H1 (cell line): ENCODE measurements around the gene ITSN1. TPM values are rescaled to one million over a fixed set of nuclear protein-coding genes. Genes with fewer than 3 reads are reported as not detected.
"Not testable (repeated sequence)": the region's sequence is repeated elsewhere in the genome, so short reads cannot be mapped to it uniquely, and the experiment has no call there.

Source experiments
- CTCF ChIA-PET: fragments of 300-600 bp; sonication (Branson Sonifier 250); formaldehyde crosslinking; loops from one replicate; lab custom pipeline; 2021; ENCODE audit not compliant: partially characterized antibody; lab: Charles Lee
- POLR2A ChIA-PET: fragments of 300-600 bp; sonication (Branson Sonifier 250); formaldehyde crosslinking; loops from one replicate; lab custom pipeline; 2021; ENCODE audit warnings: inconsistent platforms; ENCODE audit not compliant: partially characterized antibody; lab: Charles Lee
- DNase-seq, 2 experiments: peaks; one replicate each; pipeline versions ENCODE4 v3.0.0 to v3.0.0-alpha.2; 2010 to 2022; ENCODE audit warnings: low spot score in 2 of 2, low read depth in 1 of 2, mixed read lengths in 1 of 2
- FAIRE-seq: peaks from 2 replicates; lab custom pipeline; 2011; peaks lifted over from hg19 to GRCh38; lab: Jason Lieb, UNC
- H2AFZ ChIP-seq: 2 replicates; pipeline ENCODE4 v1.8.1; 2012; ENCODE audit warnings: low read length, inconsistent platforms
- H2AK5ac ChIP-seq: 2 replicates; pipeline ENCODE4 v1.6.1; 2013; ENCODE audit warnings: low read depth, low read length
- H2BK120ac ChIP-seq: replicated peaks from 2 replicates; pipeline ENCODE3; 2013; ENCODE audit warnings: low read depth, low read length, inconsistent platforms
- H2BK12ac ChIP-seq: 2 replicates; pipeline ENCODE4 v1.6.1; 2013; ENCODE audit warnings: low read depth, low read length
- H2BK15ac ChIP-seq: 2 replicates; pipeline ENCODE4 v1.6.1; 2013; ENCODE audit warnings: low read length
- H2BK20ac ChIP-seq: 2 replicates; pipeline ENCODE4 v1.6.1; 2013; ENCODE audit warnings: low read length
- H2BK5ac ChIP-seq: 2 replicates; pipeline ENCODE4 v1.6.1; 2013; ENCODE audit warnings: low read depth, low read length
- H3K14ac ChIP-seq: 2 replicates; pipeline ENCODE4 v1.6.1; 2013; ENCODE audit warnings: inconsistent platforms; ENCODE audit not compliant: insufficient read length
- H3K18ac ChIP-seq: 2 replicates; pipeline ENCODE4 v1.6.1; 2013; ENCODE audit warnings: low read length; ENCODE audit errors: extremely low read depth
- H3K23ac ChIP-seq: 2 replicates; pipeline ENCODE4 v1.6.1; 2013; ENCODE audit warnings: inconsistent platforms; ENCODE audit not compliant: insufficient read length
- H3K23me2 ChIP-seq: 2 replicates; pipeline ENCODE4 v1.6.1; 2013; ENCODE audit warnings: low read depth, low read length
- H3K27ac ChIP-seq: 2 replicates; pipeline ENCODE4 v1.6.1; 2011; ENCODE audit warnings: low read depth, low read length, inconsistent platforms
- H3K27me3 ChIP-seq, 4 experiments: replicated peaks in 1 of 4; 1 replicate in 1 of 4; 2 replicates in 3 of 4; pipeline versions ENCODE4 v1.6.1 to v1.8.1; 2011 to 2013; ENCODE audit warnings: low read length in 3 of 4, mild to moderate bottlenecking in 3 of 4, inconsistent platforms in 2 of 4, mixed read lengths in 2 of 4, moderate library complexity in 1 of 4; ENCODE audit not compliant: control insufficient read depth in 3 of 4, insufficient read depth in 3 of 4; ENCODE audit errors: extremely low read depth in 1 of 4
- H3K36me3 ChIP-seq, 4 experiments: 2 replicates each; pipeline versions ENCODE4 v1.6.1 to v1.8.1; 2011 to 2013; ENCODE audit warnings: mild to moderate bottlenecking in 4 of 4, low read length in 3 of 4, moderate library complexity in 2 of 4, control low read depth in 1 of 4, inconsistent platforms in 1 of 4; ENCODE audit not compliant: insufficient read depth in 4 of 4, control insufficient read depth in 2 of 4
- H3K4ac ChIP-seq: replicated peaks from 2 replicates; pipeline ENCODE3; 2013; ENCODE audit warnings: low read length, low read depth, mixed read lengths, inconsistent platforms; ENCODE audit not compliant: insufficient read length
- H3K4me1 ChIP-seq, 4 experiments: replicated peaks in 1 of 4; 1 replicate in 1 of 4; 2 replicates in 3 of 4; pipeline versions ENCODE4 v1.6.1 to v1.8.1; 2011 to 2013; ENCODE audit warnings: low read length in 3 of 4, inconsistent platforms in 2 of 4, mixed read lengths in 1 of 4; ENCODE audit not compliant: insufficient read depth in 4 of 4, control insufficient read depth in 3 of 4
- H3K4me2 ChIP-seq, 2 experiments: 2 replicates each; pipeline versions ENCODE4 v1.6.1 to v1.8.1; 2011 to 2013; ENCODE audit warnings: low read depth in 2 of 2, low read length in 2 of 2, control low read depth in 1 of 2, inconsistent platforms in 1 of 2, mild to moderate bottlenecking in 1 of 2; ENCODE audit not compliant: insufficient read depth in 1 of 2
- H3K4me3 ChIP-seq, 4 experiments: fragments of 200-600, 300-600 bp in 1 of 4; sonication (generic), shearing (Covaris generic), sonication (Bioruptor Twin) in 1 of 4; 2 replicates each; pipeline versions ENCODE4 v1.5.1 to v1.8.1; 2011 to 2016; ENCODE audit warnings: low read length in 4 of 4, low read depth in 3 of 4, control low read depth in 2 of 4, inconsistent platforms in 2 of 4, mild to moderate bottlenecking in 2 of 4, mixed read lengths in 1 of 4, moderate library complexity in 1 of 4; ENCODE audit not compliant: insufficient read depth in 2 of 4; ENCODE audit errors: extremely low read depth in 1 of 4
- H3K56ac ChIP-seq: replicated peaks from 2 replicates; pipeline ENCODE3; 2013; ENCODE audit warnings: low read depth, mild to moderate bottlenecking, mixed read lengths, low read length, inconsistent platforms; ENCODE audit not compliant: insufficient read length
- H3K79me1 ChIP-seq: 2 replicates; pipeline ENCODE4 v1.6.1; 2013; ENCODE audit warnings: low read depth, low read length, control low read depth
- H3K79me2 ChIP-seq, 2 experiments: 2 replicates each; pipeline versions ENCODE4 v1.6.1 to v1.8.1; 2012 to 2013; ENCODE audit warnings: low read length in 2 of 2, mild to moderate bottlenecking in 2 of 2, inconsistent platforms in 1 of 2; ENCODE audit not compliant: insufficient read depth in 2 of 2, control insufficient read depth in 1 of 2
- H3K9ac ChIP-seq, 4 experiments: replicated peaks in 1 of 4; 1 replicate in 1 of 4; 2 replicates in 3 of 4; pipeline versions ENCODE4 v1.6.1 to v1.8.1; 2011 to 2013; ENCODE audit warnings: low read depth in 3 of 4, low read length in 3 of 4, control low read depth in 2 of 4, mild to moderate bottlenecking in 2 of 4, moderate library complexity in 2 of 4, inconsistent platforms in 1 of 4; ENCODE audit errors: extremely low read depth in 1 of 4
- H3K9me3 ChIP-seq, 2 experiments: 2 replicates each; pipeline versions ENCODE4 v1.6.1 to v1.8.1; 2012 to 2013; ENCODE audit warnings: mild to moderate bottlenecking in 2 of 2, moderate library complexity in 2 of 2, control low read depth in 1 of 2, inconsistent platforms in 1 of 2, low read depth in 1 of 2, low read length in 1 of 2, mixed read lengths in 1 of 2; ENCODE audit not compliant: insufficient read depth in 2 of 2
- H4K20me1 ChIP-seq, 2 experiments: replicated peaks in 1 of 2; 2 replicates each; pipeline versions ENCODE3 to v1.8.1; 2011 to 2013; ENCODE audit warnings: inconsistent platforms in 2 of 2, low read length in 2 of 2, mild to moderate bottlenecking in 1 of 2; ENCODE audit not compliant: insufficient read depth in 2 of 2, control insufficient read depth in 1 of 2
- H4K5ac ChIP-seq: 2 replicates; pipeline ENCODE4 v1.6.1; 2013; ENCODE audit warnings: low read length, low read depth, mixed read lengths, inconsistent platforms; ENCODE audit not compliant: insufficient read length
- H4K8ac ChIP-seq: 2 replicates; pipeline ENCODE4 v1.8.0; 2013; ENCODE audit warnings: mild to moderate bottlenecking, moderate library complexity, low read length, inconsistent platforms; ENCODE audit not compliant: insufficient read depth; ENCODE audit errors: extremely low read depth
- H4K91ac ChIP-seq: replicated peaks from 2 replicates; pipeline ENCODE3; 2013; ENCODE audit warnings: low read length, mixed read lengths, inconsistent platforms; ENCODE audit not compliant: insufficient read length
- WGBS, 2 experiments: shearing (Covaris generic) in 1 of 2; methylation state at CpG; one replicate each; pipeline versions ENCODE4 v1.1.6 to v1.1.7; 2013 to 2015; ENCODE audit warnings: low lambda C conversion rate in 2 of 2, mixed read lengths in 2 of 2, inconsistent platforms in 1 of 2, low coverage in 1 of 2, missing lambda C conversion rate in 1 of 2; ENCODE audit not compliant: insufficient replicate concordance in 2 of 2, insufficient coverage in 1 of 2, insufficient read length in 1 of 2; ENCODE audit errors: extremely low coverage in 1 of 2, missing lambda C conversion rate in 1 of 2; 5-methylcytosine and 5-hydroxymethylcytosine counted together
- polyA plus RNA-seq, 7 experiments: library from polyadenylated mRNA; depleted of rRNA in 3 of 7; stranded (reverse) in 5 of 7; unstranded in 2 of 7; fragments of >200 nt in 5 of 7; fragments of 200-250 nt in 2 of 7; gene quantifications; 1 replicate in 5 of 7; 2 replicates in 1 of 7; 4 replicates in 1 of 7; pipeline versions ENCODE4 v1.2.1 to v1.2.3, GENCODE V29; 2011 to 2013; ENCODE audit warnings: missing spikeins in 2 of 7, mixed read lengths in 2 of 7
- total RNA-seq: library from RNA; stranded (reverse); fragmentation: NEBNext Ultra II Directional; extraction: Animal tissue kit (Norgen Biotek cat#: 25700); gene quantifications from 2 replicates; pipeline ENCODE4 v1.2.1, GENCODE V29; 2021

ITSN1 gene
- total and polyA plus RNA-seq, 2 of the 8 experiments (the other 6 are each of a cell fraction or from before 2014, with no cell fraction given) = 60.8 to 78.1 TPM

- H4K8ac ChIP-seq, H4K5ac ChIP-seq, DNase-seq, H4K20me1 ChIP-seq, H3K23me2 ChIP-seq, H2BK12ac ChIP-seq, H3K23ac ChIP-seq, H3K4me3 ChIP-seq, H3K18ac ChIP-seq, FAIRE-seq, H2AFZ ChIP-seq, H2BK5ac ChIP-seq, H2AK5ac ChIP-seq, H3K9me3 ChIP-seq, H3K79me1 ChIP-seq, POLR2A ChIA-PET, H3K4ac ChIP-seq, H3K56ac ChIP-seq, H3K14ac ChIP-seq, H3K4me2 ChIP-seq, H3K27me3 ChIP-seq, H3K79me2 ChIP-seq, H3K4me1 ChIP-seq, H2BK15ac ChIP-seq, H4K91ac ChIP-seq, H3K9ac ChIP-seq, H3K27ac ChIP-seq, H2BK120ac ChIP-seq, CTCF ChIA-PET, H2BK20ac ChIP-seq: not testable (repeated sequence)
- H3K36me3 ChIP-seq = peaks cover 0 to 21% (median 3%) of the 10 kb centered on the region in 4 experiments; a peak in 4 of 8 replicates
- WGBS, 2 experiments = 89% methylated on average over 5 of the region's 5 CpGs; no CpG with 5 or more reads in 1 of the 2 experiments
These were observed 146.1 kb downstream of the ITSN1 start for GRCh38 chr21:33788438-33788837.
